K562 (cell line): ENCODE measurements around the gene MYB. TPM values are rescaled to one million over a fixed set of nuclear protein-coding genes. Genes with fewer than 3 reads are reported as not detected.
A peak's percentile ranks its signal among the peaks of the same experiment; 100 is the strongest.

ENCODE experiments used
- ATAC-seq: fragments of 200-7000 bp; cut with Tn5 transposase; 3 replicates; pipeline ENCODE4 v1.9.1; 2020; ENCODE audit warnings: moderate library complexity
- BruUV-seq: library from RNA; stranded (reverse); fragments of 400-500 nt; replicated peaks from 2 replicates; lab custom pipeline; 2021; lab: Mats Ljungman, UMichigan
- CTCF ChIA-PET: fragments of 300-600 bp; formaldehyde crosslinking; extraction: SDS; loops from one replicate; lab custom pipeline; 2021; ENCODE audit warnings: low intra/inter-chr PET ratio; lab: Yijun Ruan, JAX
- POLR2A ChIA-PET: fragments of 300-600, 350-650 bp; sonication (Branson Sonifier 250); formaldehyde crosslinking; extraction: SDS; loops from one replicate; lab custom pipeline; 2021; ENCODE audit warnings: antibody characterized with exemption, inconsistent platforms; lab: Yijun Ruan, JAX
- DNase-seq, 4 experiments: peaks; one replicate each; pipeline versions ENCODE4 v3.0.0 to v3.0.0-alpha.2; 2011 to 2018; ENCODE audit warnings: low spot score in 3 of 4, mixed read lengths in 3 of 4; ENCODE audit errors: extremely low read depth in 1 of 4
- FAIRE-seq: peaks from 2 replicates; lab custom pipeline; 2011; peaks lifted over from hg19 to GRCh38; lab: Jason Lieb, UNC
- H2AFZ ChIP-seq: 2 replicates; pipeline ENCODE4 v1.6.0; 2011; ENCODE audit warnings: low read depth, low read length, control low read depth, inconsistent platforms
- H3K27ac ChIP-seq: fragments of 200-600 bp; 3 replicates; pipeline ENCODE4 v1.8.0; 2011; ENCODE audit warnings: low read depth, mild to moderate bottlenecking, control low read depth, inconsistent platforms, low read length, moderate library complexity, mixed read lengths; ENCODE audit errors: extremely low read depth
- H3K27me3 ChIP-seq, 2 experiments: fragments of 300-600 bp in 1 of 2; 2 replicates in 1 of 2; 3 replicates in 1 of 2; pipeline versions ENCODE4 v1.6.0 to v1.8.0; 2011; ENCODE audit warnings: inconsistent platforms in 2 of 2, low read length in 2 of 2, mild to moderate bottlenecking in 1 of 2, mixed read lengths in 1 of 2, moderate library complexity in 1 of 2; ENCODE audit not compliant: control insufficient read depth in 2 of 2, insufficient read depth in 2 of 2
- H3K36me3 ChIP-seq: fragments of 300-600 bp; 3 replicates; pipeline ENCODE4 v1.8.0; 2011; ENCODE audit warnings: mild to moderate bottlenecking, low read length, inconsistent platforms; ENCODE audit not compliant: control insufficient read depth, insufficient read depth
- H3K4me1 ChIP-seq, 2 experiments: fragments of 200-600 bp in 1 of 2; replicated peaks in 1 of 2; 2 replicates in 1 of 2; 3 replicates in 1 of 2; pipeline versions ENCODE4 v1.5.1 to v1.8.0; 2011; ENCODE audit warnings: inconsistent platforms in 2 of 2, low read length in 2 of 2, mild to moderate bottlenecking in 1 of 2, mixed read lengths in 1 of 2, moderate library complexity in 1 of 2; ENCODE audit not compliant: control insufficient read depth in 2 of 2, insufficient read depth in 2 of 2
- H3K4me2 ChIP-seq: 2 replicates; pipeline ENCODE4 v1.6.1; 2011; ENCODE audit warnings: low read length, control low read depth, inconsistent platforms, mixed read lengths; ENCODE audit not compliant: insufficient read depth
- H3K4me3 ChIP-seq: fragments of 200-600 bp; sonication (generic), shearing (Covaris generic); 2 replicates; pipeline ENCODE4 v1.5.1; 2016; ENCODE audit warnings: control low read depth, inconsistent platforms
- H3K79me2 ChIP-seq: fragments of 200-600 bp; 3 replicates; pipeline ENCODE4 v1.8.0; 2011; ENCODE audit warnings: low read length, inconsistent platforms; ENCODE audit not compliant: control insufficient read depth, insufficient read depth
- H3K9ac ChIP-seq, 2 experiments: 2 replicates each; pipeline versions ENCODE4 v1.6.0 to v1.6.1; 2011; ENCODE audit warnings: low read depth in 2 of 2, low read length in 2 of 2, control low read depth in 1 of 2, inconsistent platforms in 1 of 2, mild to moderate bottlenecking in 1 of 2, mixed read lengths in 1 of 2; ENCODE audit not compliant: insufficient read depth in 1 of 2
- H3K9me1 ChIP-seq: one replicate; pipeline ENCODE4 v1.6.0; 2011; ENCODE audit warnings: inconsistent platforms, mild to moderate bottlenecking, low read length, moderate library complexity; ENCODE audit not compliant: control insufficient read depth, insufficient read depth
- H3K9me3 ChIP-seq: replicated peaks from 2 replicates; pipeline ENCODE4 v1.5.1; 2011; ENCODE audit warnings: low read depth, low read length, inconsistent platforms; ENCODE audit not compliant: control insufficient read depth, insufficient read depth
- H4K20me1 ChIP-seq: replicated peaks from 2 replicates; pipeline ENCODE4 v1.6.1; 2011; ENCODE audit warnings: low read length, inconsistent platforms, mixed read lengths; ENCODE audit not compliant: control insufficient read depth, insufficient read depth
- FOXO4 ChIP-seq: fragments of 450-650 bp; formaldehyde crosslinking; IDR thresholded peaks from 2 replicates; pipeline ENCODE4 v1.4.0; 2020; ENCODE audit warnings: mild to moderate bottlenecking, moderate library complexity
- POLR2G ChIP-seq: fragments of 200-400 bp; formaldehyde crosslinking; IDR thresholded peaks from 2 replicates; pipeline ENCODE4 v1.6.1; 2017; ENCODE audit warnings: low read depth, mild to moderate bottlenecking, antibody characterized with exemption, low read length, moderate library complexity
- POLR2H ChIP-seq: IDR thresholded peaks from 2 replicates; pipeline ENCODE4 v1.6.1; 2016; ENCODE audit warnings: missing genetic modification characterization, low read depth, mild to moderate bottlenecking, control low read depth, missing compliant biosample characterization, moderate library complexity
- RUNX1 ChIP-seq: sonication (generic); IDR thresholded peaks from 2 replicates; pipeline ENCODE4 v1.6.1; 2016; ENCODE audit warnings: antibody characterized with exemption, low read depth
- TFE3 ChIP-seq: fragments of 450-650 bp; formaldehyde crosslinking; IDR thresholded peaks from 2 replicates; pipeline ENCODE4 v1.4.0; 2020; ENCODE audit warnings: mild to moderate bottlenecking, mixed read lengths
- WGBS: fragments of 100-300 bp; shearing (Covaris generic); methylation state at CpG from one replicate; pipeline ENCODE4 v1.1.6; 2016; ENCODE audit warnings: low coverage, mixed read lengths; ENCODE audit not compliant: insufficient coverage; ENCODE audit errors: missing lambda C conversion rate; 5-methylcytosine and 5-hydroxymethylcytosine counted together
- in situ Hi-C: fragments of 300-500 bp; cut with MboI; formaldehyde crosslinking; loops from 4 replicates; pipeline ENCODE4 v1.15.0; 2018; ENCODE audit warnings: inconsistent platforms, mixed read lengths
- intact Hi-C: fragments of 100-400 bp; cut with micrococcal nuclease; formaldehyde crosslinking; loops from 2 replicates; pipeline ENCODE4 v1.14.2; 2022
- polyA plus RNA-seq, 8 experiments: library from polyadenylated mRNA; depleted of rRNA in 4 of 8; stranded (reverse) in 5 of 8; unstranded in 3 of 8; fragments of >200 nt; fragmentation: Nextera tagmentation in 2 of 8; fragmentation: Illumina TruSeq in 1 of 8; extraction: Ambion mirVana in 2 of 8; extraction: Trizol in 1 of 8; gene quantifications; 2 replicates each; pipeline versions ENCODE4 v1.2.1 to v1.2.3, GENCODE V29; 2011 to 2014; ENCODE audit warnings: inconsistent platforms in 1 of 8, missing spikeins in 1 of 8
- total RNA-seq, 7 experiments: library from RNA; depleted of rRNA in 6 of 7; stranded (reverse); fragments of >200 nt in 6 of 7; fragmentation: Illumina TruSeq in 2 of 7; extraction: Trizol in 2 of 7; gene quantifications; 2 replicates each; pipeline versions ENCODE4 v1.2.1 to v1.2.3, GENCODE V29; 2011 to 2021; ENCODE audit warnings: low replicate concordance in 1 of 7

The MYB gene
- total and polyA plus RNA-seq, 9 of the 15 experiments (the other 6 are each of a cell fraction or from before 2014, with no cell fraction given): 35.8 to 218 (median 140) TPM

GRCh38 chr6:135222623-135223022, 41.5 kb downstream of the MYB start:
- Histone ChIP-seq H2AFZ (no peak overlapping the region), H3K4me1 (no peaks in the 10 kb centered on the region), H3K9me3 (peaks cover 4% of the 10 kb centered on the region; the same call in 1 of the 2 replicates), H3K9ac (no peak overlapping the region), H3K4me2 (no peak overlapping the region), H3K27me3 (no peaks in the 10 kb centered on the region), H3K36me3 (peaks cover 35% of the 10 kb centered on the region), H3K4me3 (no peak overlapping the region), H4K20me1 (no peaks in the 10 kb centered on the region), H3K27ac (no peak overlapping the region), H3K9me1 (no peaks in the 10 kb centered on the region), H3K79me2 (no peaks in the 10 kb centered on the region)
- in situ Hi-C loops: no loop called here
- intact Hi-C loops: no loop called here
- CTCF ChIA-PET: no interaction called here
- no peak for FAIRE-seq
- TF ChIP-seq POLR2G (0 out of 2 replicates have a peak, but pooled peaks have one; percentile 16), RUNX1 (no peak)
- ATAC-seq: peak; percentile 14
- 69% methylated on average over 5 of the region's 5 CpGs for WGBS
- no TSS peak for BruUV-seq
- DNase-seq: no peak
- POLR2A ChIA-PET: interaction anchor here (2.0 kb wide), 1 partner anchor 8 kb away, joined by 8 read pairs; no protein-coding TSS in a partner anchor

- Histone ChIP-seq H4K20me1 (no peaks in the 10 kb centered on the region), H2AFZ (no peak overlapping the region), H3K4me2 (no peak overlapping the region), H3K27me3 (no peaks in the 10 kb centered on the region), H3K9me3 (peaks cover 4% of the 10 kb centered on the region; the same call in 1 of the 2 replicates), H3K9me1 (no peaks in the 10 kb centered on the region), H3K4me3 (no peak overlapping the region), H3K4me1 (no peaks in the 10 kb centered on the region), H3K36me3 (peaks cover 23% of the 10 kb centered on the region), H3K9ac (no peak overlapping the region), H3K79me2 (no peaks in the 10 kb centered on the region), H3K27ac (no peak overlapping the region)
- no peak for ATAC-seq
- in situ Hi-C loops: no loop called here
- FAIRE-seq: no peak
- DNase-seq: no peak
- intact Hi-C loops: no loop called here
- CTCF ChIA-PET: no interaction called here
- BruUV-seq: no TSS peak
- POLR2A ChIA-PET: interaction anchor here (0.9 kb wide), 1 partner anchor 9 kb away, joined by 3 read pairs; no protein-coding TSS in a partner anchor
- WGBS: 73% methylated on average over 5 of the region's 6 CpGs
- no peak for TF ChIP-seq FOXO4 (CRISPR knock-in tag)
- TF ChIP-seq TFE3 (CRISPR knock-in tag): no peak
- TF ChIP-seq POLR2H (tag): peak; percentile 40; the same call in 1 of the 2 replicates
Observed at GRCh38 chr6:135224037-135224647, 43.0 kb downstream of the MYB start.
